ENCODE measurements around the gene TRAP1. TPM values are rescaled to one million over a fixed set of nuclear protein-coding genes. Genes with fewer than 3 reads are reported as not detected.

TRAP1 gene
- total and polyA plus RNA-seq, 2 experiments from 2014 or later = 143 to 228 TPM

DNA sequence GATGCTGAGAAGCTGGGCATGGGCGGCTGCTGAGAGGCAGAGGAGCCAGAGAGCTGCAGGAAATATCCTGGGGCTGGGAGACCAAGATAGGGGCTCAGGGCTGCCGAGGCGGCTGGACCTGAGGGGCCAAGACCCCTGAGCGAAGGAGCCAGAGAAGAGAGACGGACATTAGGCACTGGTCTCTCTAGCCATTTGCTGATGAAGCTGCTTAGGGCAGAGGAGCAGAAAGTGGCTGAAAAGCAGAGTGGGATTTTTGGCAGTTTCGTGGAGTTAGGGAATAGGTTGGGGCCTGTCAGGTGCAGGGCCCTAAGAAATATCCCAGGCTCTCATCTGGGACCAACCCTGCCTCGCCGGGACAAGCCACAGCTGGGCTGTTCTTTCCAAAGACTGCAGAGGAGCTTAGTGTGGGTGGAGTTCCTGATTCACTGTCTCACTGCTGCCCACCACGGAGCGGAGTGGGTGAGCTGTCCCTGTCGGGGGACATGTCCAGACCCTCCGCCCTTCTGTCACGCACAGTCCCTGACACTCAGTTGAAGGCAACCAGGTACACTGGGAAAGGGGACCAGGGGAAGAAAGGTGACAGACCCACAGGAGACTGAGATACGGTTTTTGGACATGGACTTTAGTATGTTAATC lies 74.1 kb downstream of the TRAP1 start:
- no peak overlapping the region for H3K4me3 ChIP-seq
- Mint-ChIP-seq H3K4me3 (no peak overlapping the region), H3K27ac (peak overlapping the region; percentile 77), H3K27me3 (ENCODE audit: insufficient read depth, low read depth, poor library complexity) (peaks cover 25% of the 10 kb centered on the region), H3K36me3 (ENCODE audit: low read depth) (peaks cover 8% of the 10 kb centered on the region; the same call in 2 of the 3 replicates), H3K9me3 (peaks cover 8% of the 10 kb centered on the region; the same call in 2 of the 3 replicates), H3K4me1 (peaks cover 47% of the 10 kb centered on the region)
- H3K9me2 ChIP-seq (ENCODE audit: insufficient read depth) = no peaks in the 10 kb centered on the region
- no peak overlapping the region for H3K4me2 ChIP-seq
- peaks cover 11% of the 10 kb centered on the region; the same call in 1 of the 2 replicates for H3F3A ChIP-seq (replicated peaks; ENCODE audit: low read depth)
- peaks cover 19% of the 10 kb centered on the region for H3K4me1 ChIP-seq (ENCODE audit: insufficient read depth)
- H2AFZ ChIP-seq = no peak overlapping the region
- H3K27ac ChIP-seq (ENCODE audit: low read depth) = peak overlapping the region; percentile 39; the same call in 1 of the 2 replicates
- no peaks in the 10 kb centered on the region for H4K20me1 ChIP-seq (replicated peaks; ENCODE audit: insufficient read depth)
- H3K36me3 ChIP-seq (ENCODE audit: insufficient read depth) = no peaks in the 10 kb centered on the region
- TF ChIP-seq REST (IDR thresholded peaks at IDR 0.05; ENCODE audit: unreplicated experiment) (no peak), ZNF114 (CRISPR knock-in tag; IDR thresholded peaks at IDR 0.05) (no peak), EZH2phosphoT487 (IDR thresholded peaks at IDR 0.05; ENCODE audit: unreplicated experiment) (no peak), STAT1 (IDR thresholded peaks at IDR 0.05; ENCODE audit: unreplicated experiment) (no peak), POLR2AphosphoS5 (IDR thresholded peaks at IDR 0.05; ENCODE audit: low read depth) (no peak), CTCF (conservative IDR thresholded peaks at IDR 0.05; ENCODE audit: low read depth in 2 of 2) (no peak), NANOG (IDR thresholded peaks at IDR 0.05; ENCODE audit: borderline replicate concordance) (no peak), EZH2 (IDR thresholded peaks at IDR 0.05; ENCODE audit: low read depth, unreplicated experiment) (no peak), CREB1 (CRISPR knock-in tag; IDR thresholded peaks at IDR 0.05; ENCODE audit: low read depth) (no peak), ZNF331 (CRISPR knock-in tag; IDR thresholded peaks at IDR 0.05; ENCODE audit: low read depth) (no peak), JUNB (IDR thresholded peaks at IDR 0.05; ENCODE audit: unreplicated experiment) (no peak)
- TF ChIP-seq, protein P1, sequence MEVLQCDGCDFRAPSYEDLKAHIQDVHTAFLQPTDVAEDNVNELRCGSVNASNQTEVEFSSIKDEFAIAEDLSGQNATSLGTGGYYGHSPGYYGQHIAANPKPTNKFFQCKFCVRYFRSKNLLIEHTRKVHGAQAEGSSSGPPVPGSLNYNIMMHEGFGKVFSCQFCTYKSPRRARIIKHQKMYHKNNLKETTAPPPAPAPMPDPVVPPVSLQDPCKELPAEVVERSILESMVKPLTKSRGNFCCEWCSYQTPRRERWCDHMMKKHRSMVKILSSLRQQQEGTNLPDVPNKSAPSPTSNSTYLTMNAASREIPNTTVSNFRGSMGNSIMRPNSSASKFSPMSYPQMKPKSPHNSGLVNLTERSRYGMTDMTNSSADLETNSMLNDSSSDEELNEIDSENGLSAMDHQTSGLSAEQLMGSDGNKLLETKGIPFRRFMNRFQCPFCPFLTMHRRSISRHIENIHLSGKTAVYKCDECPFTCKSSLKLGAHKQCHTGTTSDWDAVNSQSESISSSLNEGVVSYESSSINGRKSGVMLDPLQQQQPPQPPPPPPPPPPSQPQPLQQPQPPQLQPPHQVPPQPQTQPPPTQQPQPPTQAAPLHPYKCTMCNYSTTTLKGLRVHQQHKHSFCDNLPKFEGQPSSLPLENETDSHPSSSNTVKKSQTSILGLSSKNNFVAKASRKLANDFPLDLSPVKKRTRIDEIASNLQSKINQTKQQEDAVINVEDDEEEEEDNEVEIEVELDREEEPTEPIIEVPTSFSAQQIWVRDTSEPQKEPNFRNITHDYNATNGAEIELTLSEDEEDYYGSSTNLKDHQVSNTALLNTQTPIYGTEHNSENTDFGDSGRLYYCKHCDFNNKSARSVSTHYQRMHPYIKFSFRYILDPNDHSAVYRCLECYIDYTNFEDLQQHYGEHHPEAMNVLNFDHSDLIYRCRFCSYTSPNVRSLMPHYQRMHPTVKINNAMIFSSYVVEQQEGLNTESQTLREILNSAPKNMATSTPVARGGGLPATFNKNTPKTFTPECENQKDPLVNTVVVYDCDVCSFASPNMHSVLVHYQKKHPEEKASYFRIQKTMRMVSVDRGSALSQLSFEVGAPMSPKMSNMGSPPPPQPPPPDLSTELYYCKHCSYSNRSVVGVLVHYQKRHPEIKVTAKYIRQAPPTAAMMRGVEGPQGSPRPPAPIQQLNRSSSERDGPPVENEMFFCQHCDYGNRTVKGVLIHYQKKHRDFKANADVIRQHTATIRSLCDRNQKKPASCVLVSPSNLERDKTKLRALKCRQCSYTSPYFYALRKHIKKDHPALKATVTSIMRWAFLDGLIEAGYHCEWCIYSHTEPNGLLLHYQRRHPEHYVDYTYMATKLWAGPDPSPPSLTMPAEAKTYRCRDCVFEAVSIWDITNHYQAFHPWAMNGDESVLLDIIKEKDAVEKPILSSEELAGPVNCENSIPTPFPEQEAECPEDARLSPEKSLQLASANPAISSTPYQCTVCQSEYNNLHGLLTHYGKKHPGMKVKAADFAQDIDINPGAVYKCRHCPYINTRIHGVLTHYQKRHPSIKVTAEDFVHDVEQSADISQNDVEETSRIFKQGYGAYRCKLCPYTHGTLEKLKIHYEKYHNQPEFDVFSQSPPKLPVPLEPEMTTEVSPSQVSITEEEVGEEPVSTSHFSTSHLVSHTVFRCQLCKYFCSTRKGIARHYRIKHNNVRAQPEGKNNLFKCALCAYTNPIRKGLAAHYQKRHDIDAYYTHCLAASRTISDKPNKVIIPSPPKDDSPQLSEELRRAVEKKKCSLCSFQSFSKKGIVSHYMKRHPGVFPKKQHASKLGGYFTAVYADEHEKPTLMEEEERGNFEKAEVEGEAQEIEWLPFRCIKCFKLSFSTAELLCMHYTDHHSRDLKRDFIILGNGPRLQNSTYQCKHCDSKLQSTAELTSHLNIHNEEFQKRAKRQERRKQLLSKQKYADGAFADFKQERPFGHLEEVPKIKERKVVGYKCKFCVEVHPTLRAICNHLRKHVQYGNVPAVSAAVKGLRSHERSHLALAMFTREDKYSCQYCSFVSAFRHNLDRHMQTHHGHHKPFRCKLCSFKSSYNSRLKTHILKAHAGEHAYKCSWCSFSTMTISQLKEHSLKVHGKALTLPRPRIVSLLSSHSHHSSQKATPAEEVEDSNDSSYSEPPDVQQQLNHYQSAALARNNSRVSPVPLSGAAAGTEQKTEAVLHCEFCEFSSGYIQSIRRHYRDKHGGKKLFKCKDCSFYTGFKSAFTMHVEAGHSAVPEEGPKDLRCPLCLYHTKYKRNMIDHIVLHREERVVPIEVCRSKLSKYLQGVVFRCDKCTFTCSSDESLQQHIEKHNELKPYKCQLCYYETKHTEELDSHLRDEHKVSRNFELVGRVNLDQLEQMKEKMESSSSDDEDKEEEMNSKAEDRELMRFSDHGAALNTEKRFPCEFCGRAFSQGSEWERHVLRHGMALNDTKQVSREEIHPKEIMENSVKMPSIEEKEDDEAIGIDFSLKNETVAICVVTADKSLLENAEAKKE (CRISPR knock-in tag; IDR thresholded peaks at IDR 0.05) = no peak
- TF ChIP-seq, protein P2, sequence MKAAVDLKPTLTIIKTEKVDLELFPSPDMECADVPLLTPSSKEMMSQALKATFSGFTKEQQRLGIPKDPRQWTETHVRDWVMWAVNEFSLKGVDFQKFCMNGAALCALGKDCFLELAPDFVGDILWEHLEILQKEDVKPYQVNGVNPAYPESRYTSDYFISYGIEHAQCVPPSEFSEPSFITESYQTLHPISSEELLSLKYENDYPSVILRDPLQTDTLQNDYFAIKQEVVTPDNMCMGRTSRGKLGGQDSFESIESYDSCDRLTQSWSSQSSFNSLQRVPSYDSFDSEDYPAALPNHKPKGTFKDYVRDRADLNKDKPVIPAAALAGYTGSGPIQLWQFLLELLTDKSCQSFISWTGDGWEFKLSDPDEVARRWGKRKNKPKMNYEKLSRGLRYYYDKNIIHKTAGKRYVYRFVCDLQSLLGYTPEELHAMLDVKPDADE (IDR thresholded peaks at IDR 0.05) = no peak
- DNase-seq (ENCODE audit: low spot score) (no peak), ATAC-seq (no peak)
- H3K27me3 ChIP-seq (ENCODE audit: insufficient read depth) = no peaks in the 10 kb centered on the region
- peaks cover 9% of the 10 kb centered on the region; the same call in 1 of the 2 replicates for H3K79me2 ChIP-seq (replicated peaks; ENCODE audit: insufficient read depth)
